OCI-LY1 (cell line): Measurements from ENCODE around the gene NDUFA11.

Experiments used
- EZH2 ChIP-seq: fragments of 200-600 bp; sonication (generic), shearing (Covaris generic); IDR thresholded peaks from 2 replicates; pipeline ENCODE4 v1.8.0; 2017; ENCODE audit warnings: borderline replicate concordance, mixed run types, mild to moderate bottlenecking, antibody characterized with exemption, low read length, moderate library complexity, mixed read lengths
- TF ChIP-seq, protein P1 (sequence below): fragments of 200-600 bp; sonication (generic), shearing (Covaris generic); IDR thresholded peaks from 2 replicates; pipeline ENCODE4 v1.5.1; 2017; ENCODE audit warnings: mild to moderate bottlenecking, antibody characterized with exemption, low read length, moderate library complexity, mixed read lengths

DNA sequence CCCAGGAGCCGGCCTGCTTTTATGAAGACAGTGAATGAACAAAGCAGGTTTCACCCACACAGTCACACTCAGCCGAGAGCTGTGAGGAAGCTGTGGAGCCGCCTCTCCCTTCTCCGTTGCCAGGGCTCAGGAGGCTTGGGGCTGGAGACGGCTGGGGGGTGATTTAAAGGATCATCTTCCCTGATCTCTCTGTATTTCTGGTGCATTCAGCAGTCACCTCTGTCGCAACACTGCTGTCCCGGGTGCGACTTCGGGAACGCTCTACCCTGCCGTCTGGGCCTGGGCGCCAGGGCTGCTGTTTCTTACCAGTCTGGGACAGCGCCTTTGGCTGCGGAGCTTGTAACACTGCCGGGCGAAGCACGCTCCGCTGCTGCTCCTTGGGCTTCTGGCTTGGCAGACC is 28.6 kb upstream of the NDUFA11 start:
- TF ChIP-seq, protein P1, sequence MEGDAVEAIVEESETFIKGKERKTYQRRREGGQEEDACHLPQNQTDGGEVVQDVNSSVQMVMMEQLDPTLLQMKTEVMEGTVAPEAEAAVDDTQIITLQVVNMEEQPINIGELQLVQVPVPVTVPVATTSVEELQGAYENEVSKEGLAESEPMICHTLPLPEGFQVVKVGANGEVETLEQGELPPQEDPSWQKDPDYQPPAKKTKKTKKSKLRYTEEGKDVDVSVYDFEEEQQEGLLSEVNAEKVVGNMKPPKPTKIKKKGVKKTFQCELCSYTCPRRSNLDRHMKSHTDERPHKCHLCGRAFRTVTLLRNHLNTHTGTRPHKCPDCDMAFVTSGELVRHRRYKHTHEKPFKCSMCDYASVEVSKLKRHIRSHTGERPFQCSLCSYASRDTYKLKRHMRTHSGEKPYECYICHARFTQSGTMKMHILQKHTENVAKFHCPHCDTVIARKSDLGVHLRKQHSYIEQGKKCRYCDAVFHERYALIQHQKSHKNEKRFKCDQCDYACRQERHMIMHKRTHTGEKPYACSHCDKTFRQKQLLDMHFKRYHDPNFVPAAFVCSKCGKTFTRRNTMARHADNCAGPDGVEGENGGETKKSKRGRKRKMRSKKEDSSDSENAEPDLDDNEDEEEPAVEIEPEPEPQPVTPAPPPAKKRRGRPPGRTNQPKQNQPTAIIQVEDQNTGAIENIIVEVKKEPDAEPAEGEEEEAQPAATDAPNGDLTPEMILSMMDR, result no peak
- no peak for TF ChIP-seq EZH2
